ENCODE measurements around the gene RNU5B-1. TPM values are rescaled to one million over a fixed set of nuclear protein-coding genes. Genes with fewer than 3 reads are reported as not detected.

The RNU5B-1 gene
- polyA plus RNA-seq, 3 donors, result not detected

- no peak for DNase-seq
- H3K4me1 Mint-ChIP-seq, result peaks cover 4% of the 10 kb centered on the region
- no peaks in the 10 kb centered on the region for H3K9me3 ChIP-seq (replicated peaks in 1 of 2; ENCODE audit: control insufficient read depth in 1 of 2, insufficient read depth in 1 of 2, low read length in 2 of 2)
- H3K27me3 ChIP-seq (ENCODE audit: control insufficient read depth in 2 of 2, insufficient read depth in 2 of 2, low read length in 2 of 2), result no peaks in the 10 kb centered on the region
- H3K36me3 Mint-ChIP-seq, result peaks cover 0 to 8% of the 10 kb centered on the region in 2 donors
- H3K4me2 ChIP-seq (replicated peaks; ENCODE audit: extremely low read depth, low read length, poor library complexity, severe bottlenecking), result no peak overlapping the region
- no peak overlapping the region for H2AFZ ChIP-seq (ENCODE audit: insufficient read depth, low read depth, low read length, poor library complexity, severe bottlenecking)
- no peak overlapping the region for H3K27ac ChIP-seq (ENCODE audit: low read depth in 1 of 2, low read length in 2 of 2)
- H3K27ac Mint-ChIP-seq, result peak overlapping the region in 1 of 7 donors; percentile 7
- no peaks in the 10 kb centered on the region for H3K36me3 ChIP-seq (replicated peaks in 1 of 2; ENCODE audit: control insufficient read depth in 1 of 2, insufficient read depth in 2 of 2, low read length in 2 of 2)
- no peaks in the 10 kb centered on the region for H3K79me2 ChIP-seq (ENCODE audit: insufficient read depth, low read length)
- no peak overlapping the region for H3K4me3 Mint-ChIP-seq
- 86% methylated on average over 2 of the region's 2 CpGs for WGBS (ENCODE audit: insufficient coverage)
- H4K20me1 ChIP-seq (ENCODE audit: insufficient read depth, low read length), result no peaks in the 10 kb centered on the region
- no peak overlapping the region for H3K4me3 ChIP-seq (replicated peaks in 1 of 3; ENCODE audit: low read depth in 2 of 3, low read length in 3 of 3)
- H3K27me3 Mint-ChIP-seq (ENCODE audit: low read depth in 3 of 3), result no peaks in the 10 kb centered on the region
- H3K4me1 ChIP-seq (ENCODE audit: control insufficient read depth in 1 of 2, insufficient read depth in 2 of 2, low read length in 2 of 2), result no peaks in the 10 kb centered on the region
- intact Hi-C loops (cut with micrococcal nuclease), result no loop called here
- no peaks in the 10 kb centered on the region for H3K9me3 Mint-ChIP-seq
- TF ChIP-seq CTCF (IDR thresholded peaks at IDR 0.05), result no peak
- no peak overlapping the region for H3K9ac ChIP-seq (ENCODE audit: insufficient read depth, low read length, poor library complexity, severe bottlenecking)
These were observed 28.8 kb upstream of the RNU5B-1 start for GRCh38 chr15:65275728-65276126.

- Histone ChIP-seq H3K4me1 (ENCODE audit: control insufficient read depth in 1 of 2, insufficient read depth in 2 of 2, low read length in 2 of 2) (no peaks in the 10 kb centered on the region), H3K36me3 (replicated peaks in 1 of 2; ENCODE audit: control insufficient read depth in 1 of 2, insufficient read depth in 2 of 2, low read length in 2 of 2) (no peaks in the 10 kb centered on the region), H3K9ac (ENCODE audit: insufficient read depth, low read length, poor library complexity, severe bottlenecking) (no peak overlapping the region), H3K4me3 (replicated peaks in 1 of 3; ENCODE audit: low read depth in 2 of 3, low read length in 3 of 3) (no peak overlapping the region), H3K9me3 (replicated peaks in 1 of 2; ENCODE audit: control insufficient read depth in 1 of 2, insufficient read depth in 1 of 2, low read length in 2 of 2) (no peaks in the 10 kb centered on the region), H3K27me3 (ENCODE audit: control insufficient read depth in 2 of 2, insufficient read depth in 2 of 2, low read length in 2 of 2) (no peaks in the 10 kb centered on the region), H4K20me1 (ENCODE audit: insufficient read depth, low read length) (no peaks in the 10 kb centered on the region), H3K27ac (ENCODE audit: low read depth in 1 of 2, low read length in 2 of 2) (no peak overlapping the region), H2AFZ (ENCODE audit: insufficient read depth, low read depth, low read length, poor library complexity, severe bottlenecking) (no peak overlapping the region), H3K79me2 (ENCODE audit: insufficient read depth, low read length) (no peaks in the 10 kb centered on the region), H3K4me2 (replicated peaks; ENCODE audit: extremely low read depth, low read length, poor library complexity, severe bottlenecking) (no peak overlapping the region)
- whole genome bisulfite sequencing (ENCODE audit: insufficient coverage), result no CpG with 5 or more reads among the region's 1 CpG
- intact Hi-C loops (cut with micrococcal nuclease), result no loop called here
- no peak for DNase-seq
- Mint-ChIP-seq H3K27ac (peak overlapping the region in 1 of 7 donors; percentile 69), H3K4me1 (peaks cover 2% of the 10 kb centered on the region), H3K36me3 (peaks cover 0 to 8% of the 10 kb centered on the region in 2 donors), H3K27me3 (ENCODE audit: low read depth in 3 of 3) (no peaks in the 10 kb centered on the region), H3K9me3 (no peaks in the 10 kb centered on the region), H3K4me3 (no peak overlapping the region)
- no peak for TF ChIP-seq CTCF (IDR thresholded peaks at IDR 0.05)
These were observed 27.5 kb upstream of the RNU5B-1 start for GRCh38 chr15:65277015-65277414.

Measured in CD14-positive monocyte (primary cell).